Kidney (tissue), 14 donors: ENCODE results near the gene EDEM1. TPM values are rescaled to one million over a fixed set of nuclear protein-coding genes. Genes with fewer than 3 reads are reported as not detected.

ENCODE experiments used
- DNase-seq, 5 donors: peaks; one replicate each; pipeline ENCODE4 v3.0.0-alpha.2; 2013 to 2020
- FAIRE-seq: peaks from 2 replicates; lab custom pipeline; 2012; peaks lifted over from hg19 to GRCh38; lab: Jason Lieb, UNC
- H3K27ac ChIP-seq, 2 donors: one replicate each; pipeline ENCODE4 v1.7.0; 2013; ENCODE audit warnings: low read depth in 2 of 2, low read length in 2 of 2, inconsistent platforms in 1 of 2
- H3K27me3 ChIP-seq: one replicate; pipeline ENCODE4 v1.7.1; 2013; ENCODE audit warnings: low read length, inconsistent platforms; ENCODE audit not compliant: control insufficient read depth, insufficient read depth
- H3K36me3 ChIP-seq, 3 donors: one replicate each; pipeline versions ENCODE4 v1.7.0 to v1.7.1; 2013; ENCODE audit warnings: low read length in 3 of 3, control low read depth in 1 of 3, inconsistent platforms in 1 of 3; ENCODE audit not compliant: insufficient read depth in 3 of 3, control insufficient read depth in 2 of 3
- H3K4me1 ChIP-seq, 3 donors: one replicate each; pipeline versions ENCODE4 v1.7.0 to v1.7.1; 2013; ENCODE audit warnings: low read length in 3 of 3, inconsistent platforms in 1 of 3, low read depth in 1 of 3; ENCODE audit not compliant: control insufficient read depth in 2 of 3, insufficient read depth in 2 of 3
- H3K4me3 ChIP-seq, 3 donors: one replicate each; pipeline versions ENCODE4 v1.7.0 to v1.8.1; 2013; ENCODE audit warnings: low read length in 3 of 3, control low read depth in 1 of 3, inconsistent platforms in 1 of 3
- H3K9ac ChIP-seq, 3 donors: one replicate each; pipeline versions ENCODE4 v1.7.0 to v1.7.1; 2013; ENCODE audit warnings: low read length in 3 of 3, control low read depth in 1 of 3, inconsistent platforms in 1 of 3
- H3K9me3 ChIP-seq, 3 donors: one replicate each; pipeline versions ENCODE4 v1.7.0 to v1.7.1; 2013; ENCODE audit warnings: low read length in 3 of 3, control low read depth in 1 of 3, inconsistent platforms in 1 of 3; ENCODE audit not compliant: control insufficient read depth in 2 of 3, insufficient read depth in 1 of 3
- CTCF ChIP-seq: IDR thresholded peaks from 3 replicates; pipeline ENCODE4 v1.5.1; 2012; ENCODE audit warnings: mild to moderate bottlenecking, moderate library complexity, borderline replicate concordance; ENCODE audit not compliant: insufficient read depth; ENCODE audit errors: extremely low read depth
- intact Hi-C: fragments of 100-400 bp; cut with DNase I; formaldehyde crosslinking; loops from one replicate; pipeline ENCODE4 v1.11.1; 2022
- polyA plus RNA-seq: library from polyadenylated mRNA; stranded (reverse); fragments of 350-450 nt; fragmentation: Illumina TruSeq; extraction: RNeasy Lipid Tissue Mini Kit (QIAGEN cat#74804); gene quantifications from one replicate; pipeline ENCODE4 v1.2.3, GENCODE V29; 2014; ENCODE audit warnings: low read depth, low replicate concordance; ENCODE audit not compliant: insufficient read depth
- total RNA-seq: library from RNA; stranded (reverse); fragmentation: NEBNext Ultra II Directional; extraction: Animal tissue kit (Norgen Biotek cat#: 25700); gene quantifications from one replicate; pipeline ENCODE4 v1.2.1, GENCODE V29; 2021
- donor health status: control.
- donor health status: control.
- donor health status: control.
- donor health status: control.
- donor health status: control.
- donor health status: DM: yes; HTN: yes; CAD: no.
- donor health status: Normal renal cell carcinoma (clear cell type).

The EDEM1 gene
- total and polyA plus RNA-seq, 2 donors from 2014 or later, result 5.5 to 47.5 TPM

GRCh38 chr3:5198986-5199731 is 11.7 kb downstream of the EDEM1 start:
- DNase-seq (no peak), FAIRE-seq (no peak)
- Histone ChIP-seq H3K4me3 (no peak overlapping the region), H3K36me3 (peaks cover 2 to 34% (median 17%) of the 10 kb centered on the region in 3 donors), H3K9ac (no peak overlapping the region), H3K4me1 (peaks cover 0 to 4% (median 0%) of the 10 kb centered on the region in 3 donors), H3K27me3 (no peaks in the 10 kb centered on the region), H3K9me3 (no peaks in the 10 kb centered on the region), H3K27ac (no peak overlapping the region)
- intact Hi-C loops, result loop anchor here (10.0 kb wide), 1 partner anchor 64 kb away; no protein-coding TSS in a partner anchor
- no peak for TF ChIP-seq CTCF

GRCh38 chr3:5201536-5201935 is 14.0 kb downstream of the EDEM1 start:
- no peak for TF ChIP-seq CTCF
- Histone ChIP-seq H3K4me1 (no peaks in the 10 kb centered on the region), H3K27me3 (no peaks in the 10 kb centered on the region), H3K9ac (no peak overlapping the region), H3K36me3 (peaks cover 2 to 52% (median 32%) of the 10 kb centered on the region in 3 donors), H3K4me3 (no peak overlapping the region), H3K27ac (no peak overlapping the region), H3K9me3 (no peaks in the 10 kb centered on the region)
- no peak for FAIRE-seq
- no peak for DNase-seq
- intact Hi-C loops, result no loop called here

- H3K9ac ChIP-seq, result no peak overlapping the region
- H3K36me3 ChIP-seq, result peaks cover 2 to 59% (median 38%) of the 10 kb centered on the region in 3 donors
- H3K4me3 ChIP-seq, result no peak overlapping the region
- H3K27me3 ChIP-seq, result no peaks in the 10 kb centered on the region
- intact Hi-C loops, result no loop called here
- TF ChIP-seq CTCF, result no peak
- FAIRE-seq (no peak), DNase-seq (no peak)
- H3K4me1 ChIP-seq, result no peaks in the 10 kb centered on the region
- no peak overlapping the region for H3K27ac ChIP-seq
- H3K9me3 ChIP-seq, result no peaks in the 10 kb centered on the region
Observed at GRCh38 chr3:5202222-5202621, 14.7 kb downstream of the EDEM1 start.
